ENCODE results near the gene ASPSCR1. TPM values are rescaled to one million over a fixed set of nuclear protein-coding genes. Genes with fewer than 3 reads are reported as not detected.

ASPSCR1 gene
- 45.4 TPM for total RNA-seq

GRCh38 chr17:81977211-81977808, at the start of gene ASPSCR1:
TSS of gene ASPSCR1 (plus strand) at chr17:81977629. CDS start at chr17:81977647, 18 bp downstream.
- DNase-seq (ENCODE audit: low spot score), result peak; percentile 92

- DNase-seq (ENCODE audit: low spot score), result peak; percentile 92
These were observed 49.5 kb upstream of the ASPSCR1 start, which contains the start of gene MAFG for GRCh38 chr17:81927653-81928543. TSS of gene MAFG (minus strand) at chr17:81927735. CDS start at chr17:81923185, 4,550 bp downstream.

GRCh38 chr17:81928544-81929252, 48.7 kb upstream of the ASPSCR1 start:
- DNase-seq (ENCODE audit: low spot score), result no peak

- DNase-seq (ENCODE audit: low spot score), result no peak
These were observed 47.9 kb upstream of the ASPSCR1 start for GRCh38 chr17:81929253-81930141.

GRCh38 chr17:81930142-81931125, 47.0 kb upstream of the ASPSCR1 start:
- DNase-seq (ENCODE audit: low spot score), result no peak

- DNase-seq (ENCODE audit: low spot score), result no peak
These were observed 46.3 kb upstream of the ASPSCR1 start for GRCh38 chr17:81931189-81931556.

- DNase-seq (ENCODE audit: low spot score), result no peak
These were observed 45.7 kb upstream of the ASPSCR1 start for GRCh38 chr17:81931557-81932332.

GRCh38 chr17:81932333-81932983, 45.0 kb upstream of the ASPSCR1 start:
- DNase-seq (ENCODE audit: low spot score), result no peak

GRCh38 chr17:81933178-81933699, 44.2 kb upstream of the ASPSCR1 start:
- DNase-seq (ENCODE audit: low spot score), result no peak

- no peak for DNase-seq (ENCODE audit: low spot score)
These were observed 43.2 kb upstream of the ASPSCR1 start for GRCh38 chr17:81934098-81934757.

- no peak for DNase-seq (ENCODE audit: low spot score)
These were observed 42.4 kb upstream of the ASPSCR1 start for GRCh38 chr17:81934850-81935708.

GRCh38 chr17:81935709-81936084, 41.7 kb upstream of the ASPSCR1 start:
- DNase-seq (ENCODE audit: low spot score), result no peak

- DNase-seq (ENCODE audit: low spot score), result no peak
These were observed 38.2 kb upstream of the ASPSCR1 start for GRCh38 chr17:81939218-81939617.

- DNase-seq (ENCODE audit: low spot score), result no peak
These were observed 37.5 kb upstream of the ASPSCR1 start for GRCh38 chr17:81939881-81940385.

- no peak for DNase-seq (ENCODE audit: low spot score)
These were observed 36.6 kb upstream of the ASPSCR1 start for GRCh38 chr17:81940538-81941483.
